8988T (cell line): ENCODE data around the gene ATP8A1.

Experiments used
- DNase-seq: peaks from one replicate; pipeline ENCODE4 v3.0.0; 2011

The ATP8A1 gene

GRCh38 chr4:42624551-42624950 lies 32.4 kb downstream of the ATP8A1 start:
- DNase-seq = no peak

GRCh38 chr4:42618023-42618422 lies 38.9 kb downstream of the ATP8A1 start:
- DNase-seq = no peak

DNA sequence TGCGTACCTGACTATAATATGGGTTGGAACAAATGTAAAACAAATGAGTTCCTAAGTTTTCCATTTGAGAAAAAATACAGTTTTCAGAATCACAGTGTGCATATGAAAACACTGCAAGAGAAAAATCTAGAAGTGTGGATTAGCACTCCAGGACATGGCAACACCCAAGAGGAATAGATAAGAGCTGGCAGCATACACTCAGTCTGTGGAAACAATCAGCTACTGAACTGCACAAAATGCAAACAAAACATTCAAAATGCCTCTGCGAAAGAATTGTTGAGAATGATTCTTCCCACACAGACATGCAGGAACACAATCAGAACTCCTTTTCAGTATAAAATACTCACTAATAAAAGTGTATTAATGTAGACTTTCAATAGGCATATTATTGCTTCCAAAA lies 39.9 kb downstream of the ATP8A1 start:
- no peak for DNase-seq

DNA sequence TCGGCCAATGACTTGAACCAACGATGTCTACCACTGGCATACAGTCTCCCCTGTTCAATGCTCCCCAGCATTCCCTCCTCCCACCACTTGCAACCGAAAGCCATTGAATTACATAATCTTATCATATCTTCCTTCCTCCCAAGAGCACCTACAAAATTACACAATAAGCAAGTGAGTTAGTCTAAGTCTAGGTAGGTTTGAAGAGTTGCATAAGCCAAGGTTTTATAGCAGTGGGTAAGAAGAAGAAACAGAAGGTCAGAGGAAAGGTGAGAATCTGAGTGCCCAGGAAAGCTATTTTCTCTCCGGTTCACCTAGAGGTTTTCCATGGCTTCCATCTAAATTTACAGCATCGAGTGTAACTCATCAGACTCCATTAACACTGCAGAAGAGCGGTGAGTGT lies 40.3 kb downstream of the ATP8A1 start:
- no peak for DNase-seq

GRCh38 chr4:42615131-42615763 lies 41.7 kb downstream of the ATP8A1 start:
- DNase-seq = no peak

GRCh38 chr4:42612898-42613297 lies 44.0 kb downstream of the ATP8A1 start:
- no peak for DNase-seq

DNA sequence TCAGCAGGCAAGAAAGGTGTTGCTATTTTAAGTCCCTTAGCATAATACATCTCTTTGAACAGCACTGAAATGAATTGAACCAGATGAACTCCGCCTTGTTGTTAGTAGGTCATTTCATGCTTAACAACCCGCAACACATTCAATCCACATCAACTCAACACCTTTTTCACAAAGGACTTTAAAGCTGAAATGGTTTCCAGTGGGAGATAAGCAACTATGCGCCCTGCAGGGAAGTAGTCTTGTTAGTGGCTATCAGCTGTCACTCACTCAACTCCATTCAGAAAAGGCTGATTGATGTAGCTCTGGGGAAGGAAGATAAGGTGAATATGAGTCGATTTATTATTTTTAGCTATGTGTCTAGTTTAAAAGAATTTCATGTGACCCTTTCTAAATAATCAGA lies 46.0 kb downstream of the ATP8A1 start:
- no peak for DNase-seq

DNA sequence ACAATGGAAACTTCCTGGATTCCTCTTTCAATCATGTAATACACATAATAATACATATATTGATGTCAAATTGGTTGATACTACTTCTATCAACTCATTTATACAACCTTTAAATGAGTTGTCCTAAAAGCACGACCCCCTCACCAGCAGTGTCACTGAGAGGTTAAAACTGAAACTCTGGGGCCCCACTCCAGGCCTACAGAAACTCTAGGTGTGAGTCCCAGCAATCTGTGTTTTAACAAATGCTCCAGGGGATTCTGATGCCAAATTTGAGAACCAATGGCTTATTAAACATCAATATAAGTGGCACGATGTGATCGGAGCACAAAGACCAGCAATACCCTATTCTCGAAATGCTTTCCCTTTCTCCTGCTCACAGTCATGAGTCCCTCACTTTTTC lies 47.9 kb downstream of the ATP8A1 start:
- no peak for DNase-seq

DNA sequence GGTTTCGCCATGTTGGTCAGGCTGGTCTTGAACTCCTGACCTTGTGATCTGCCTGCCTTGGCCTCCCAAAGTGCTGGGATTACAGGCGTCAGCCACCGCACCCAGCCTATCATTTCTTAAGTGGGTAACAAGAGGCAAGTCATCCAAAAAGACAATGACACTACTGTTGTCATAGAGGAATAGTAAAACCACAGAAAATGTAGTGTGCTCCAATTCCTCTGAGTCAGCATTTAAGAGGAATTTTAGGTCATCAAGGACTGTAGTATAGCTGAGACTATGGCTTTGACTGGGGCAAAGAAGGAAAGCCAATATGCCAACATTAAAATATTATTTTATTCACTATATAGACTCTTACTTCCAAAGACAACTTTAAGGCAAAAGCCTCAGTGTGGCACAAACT lies 48.4 kb downstream of the ATP8A1 start:
- no peak for DNase-seq

- no peak for DNase-seq
Observed at GRCh38 chr4:42607011-42607726, 49.7 kb downstream of the ATP8A1 start.

GRCh38 chr4:42605264-42605663 lies 51.6 kb downstream of the ATP8A1 start:
- no peak for DNase-seq

- no peak for DNase-seq
Observed at GRCh38 chr4:42603862-42604261, 53.0 kb downstream of the ATP8A1 start.

- no peak for DNase-seq
Observed at GRCh38 chr4:42600578-42600977, 56.3 kb downstream of the ATP8A1 start.

GRCh38 chr4:42596918-42597317 lies 60.0 kb downstream of the ATP8A1 start:
- no peak for DNase-seq

DNA sequence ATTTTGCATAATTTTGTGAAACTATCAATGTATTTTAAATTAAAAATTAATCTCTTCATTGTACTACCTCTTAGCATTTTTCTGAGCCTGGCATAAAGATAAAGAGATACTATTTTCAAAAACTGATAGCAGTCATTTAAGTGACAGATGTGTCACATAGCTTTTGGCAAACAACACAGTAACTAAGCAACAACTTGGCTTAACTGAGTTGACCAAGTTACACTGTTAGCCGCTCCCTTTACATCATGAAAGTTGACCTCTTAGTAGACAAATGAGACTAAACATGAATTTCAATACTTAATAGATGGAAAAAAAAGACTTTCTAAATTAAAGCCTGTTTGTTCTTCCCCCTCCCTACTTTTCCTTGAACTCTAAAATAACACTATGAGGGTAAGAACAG lies 62.0 kb downstream of the ATP8A1 start:
- DNase-seq = no peak

GRCh38 chr4:42588909-42589308 lies 68.0 kb downstream of the ATP8A1 start:
- DNase-seq = no peak

DNA sequence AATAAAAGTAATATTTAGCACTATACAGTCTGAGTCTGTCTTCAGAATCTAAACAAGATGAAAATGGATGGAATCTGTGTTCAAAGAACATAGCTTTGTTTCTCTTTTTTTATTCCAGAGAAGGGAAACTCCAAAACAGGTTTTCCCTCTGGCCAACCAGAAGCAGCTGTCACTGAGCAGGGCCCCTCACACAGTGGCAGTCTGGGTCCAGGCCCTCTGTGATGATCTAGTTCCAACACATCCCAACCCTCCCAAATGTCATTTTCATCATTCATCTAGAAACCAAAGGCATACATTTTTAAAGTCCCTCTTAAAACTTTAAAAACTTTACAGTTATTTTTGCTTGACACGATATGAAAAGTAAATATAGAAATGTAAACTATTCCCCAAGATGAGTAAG lies 70.1 kb downstream of the ATP8A1 start:
- no peak for DNase-seq

DNA sequence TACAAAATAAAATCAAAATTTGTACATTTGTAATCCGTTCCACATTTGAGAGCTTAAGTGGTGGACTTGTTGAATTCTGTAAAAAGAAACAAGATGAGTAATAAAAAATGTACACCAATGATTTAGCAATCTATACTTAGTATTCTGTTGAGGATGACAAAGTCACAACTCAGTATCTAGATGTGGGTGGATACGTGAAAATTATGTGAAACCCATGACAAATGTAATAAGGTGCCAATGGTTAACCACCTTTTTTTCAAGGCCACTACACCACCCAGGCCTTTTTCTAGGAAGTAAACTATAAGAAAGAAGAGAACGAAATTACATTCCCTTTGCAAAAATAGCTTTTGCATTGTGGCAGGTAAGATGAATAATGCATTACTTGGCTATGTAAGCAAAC lies 77.0 kb downstream of the ATP8A1 start:
- no peak for DNase-seq

- no peak for DNase-seq
Observed at GRCh38 chr4:42578187-42578586, 78.7 kb downstream of the ATP8A1 start.

GRCh38 chr4:42574870-42575430 lies 82.0 kb downstream of the ATP8A1 start:
- no peak for DNase-seq

- DNase-seq = no peak
Observed at GRCh38 chr4:42573249-42573648, 83.7 kb downstream of the ATP8A1 start.

GRCh38 chr4:42570221-42570620 lies 86.7 kb downstream of the ATP8A1 start:
- no peak for DNase-seq

DNA sequence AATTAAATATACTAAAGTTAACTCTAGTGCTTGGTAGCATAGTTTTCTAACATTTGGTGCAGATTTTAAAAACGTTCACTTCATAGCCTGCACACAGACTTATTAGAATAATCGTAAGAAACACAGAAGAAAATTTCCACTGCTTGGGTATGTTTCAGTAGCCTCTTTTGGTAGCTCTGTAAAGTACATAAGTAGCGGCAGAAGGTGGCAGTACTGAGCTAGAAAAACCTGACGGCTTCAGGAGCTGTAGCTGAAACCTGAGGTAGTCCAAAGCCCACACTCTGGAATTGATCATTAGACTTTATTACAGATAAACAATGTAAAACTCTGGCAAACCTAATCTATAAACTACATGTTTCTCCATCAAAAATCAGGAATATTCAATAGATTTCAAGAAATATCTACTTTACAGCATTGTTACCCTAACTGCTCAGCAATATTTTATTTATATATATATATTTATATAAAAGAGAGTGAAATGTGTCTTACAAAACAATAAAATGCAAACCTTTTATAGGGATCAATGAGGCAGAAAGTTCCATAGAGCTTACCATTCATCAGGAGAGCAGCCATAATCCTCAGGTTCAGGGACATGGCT lies 88.2 kb downstream of the ATP8A1 start:
- DNase-seq = peak; percentile 18

GRCh38 chr4:42566835-42567234 lies 90.1 kb downstream of the ATP8A1 start:
- DNase-seq = no peak
